Thyroid gland (tissue), 4 donors: ENCODE results near the gene HELQ.
A peak's percentile ranks its signal among the peaks of the same experiment; 100 is the strongest.

Experiments
- POLR2A ChIP-seq, 2 donors: fragments of 450-650 bp; IDR thresholded peaks; one replicate each; pipeline ENCODE4 v1.6.1; 2017; ENCODE audit warnings: antibody characterized with exemption in 2 of 2, mild to moderate bottlenecking in 2 of 2, moderate library complexity in 1 of 2
- TF ChIP-seq, protein P1 (sequence below), 6 experiments: fragments of 200-600 bp in 3 of 6; fragments of 450-650 bp in 3 of 6; sonication (generic) in 3 of 6; IDR thresholded peaks; one replicate each; pipeline ENCODE4 v1.5.1; 2016 to 2019; ENCODE audit warnings: antibody characterized with exemption in 6 of 6, mild to moderate bottlenecking in 2 of 6, inconsistent platforms in 1 of 6, moderate library complexity in 1 of 6

DNA sequence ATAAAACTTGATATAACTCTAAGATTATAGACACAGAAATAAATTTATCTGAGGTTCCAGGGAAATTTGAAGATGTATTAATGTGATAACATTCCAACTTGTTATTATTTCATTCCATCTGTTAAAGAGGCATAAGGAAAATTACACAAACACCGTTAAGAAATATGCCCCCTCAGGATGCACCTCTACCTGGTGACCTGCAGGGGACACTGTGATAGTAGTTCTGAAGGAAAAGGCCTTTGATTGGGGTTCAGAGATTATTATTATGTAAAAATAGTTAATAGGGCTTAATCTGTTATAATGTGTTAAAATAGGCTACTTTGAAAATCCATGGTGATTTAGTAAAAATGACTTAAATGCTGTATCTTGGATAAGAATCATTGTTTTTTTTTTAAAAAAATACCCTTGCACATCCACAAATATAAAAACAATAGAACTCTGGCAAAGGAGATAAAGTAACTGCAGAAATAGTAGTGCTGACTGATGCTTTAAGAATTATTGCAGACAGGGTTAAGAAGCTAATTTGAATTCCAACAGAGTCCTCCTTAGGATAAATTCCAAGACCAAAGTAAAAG lies 35.3 kb upstream of the HELQ start:
- TF ChIP-seq POLR2A (IDR thresholded peaks at IDR 0.05): no peak
- TF ChIP-seq, protein P1, sequence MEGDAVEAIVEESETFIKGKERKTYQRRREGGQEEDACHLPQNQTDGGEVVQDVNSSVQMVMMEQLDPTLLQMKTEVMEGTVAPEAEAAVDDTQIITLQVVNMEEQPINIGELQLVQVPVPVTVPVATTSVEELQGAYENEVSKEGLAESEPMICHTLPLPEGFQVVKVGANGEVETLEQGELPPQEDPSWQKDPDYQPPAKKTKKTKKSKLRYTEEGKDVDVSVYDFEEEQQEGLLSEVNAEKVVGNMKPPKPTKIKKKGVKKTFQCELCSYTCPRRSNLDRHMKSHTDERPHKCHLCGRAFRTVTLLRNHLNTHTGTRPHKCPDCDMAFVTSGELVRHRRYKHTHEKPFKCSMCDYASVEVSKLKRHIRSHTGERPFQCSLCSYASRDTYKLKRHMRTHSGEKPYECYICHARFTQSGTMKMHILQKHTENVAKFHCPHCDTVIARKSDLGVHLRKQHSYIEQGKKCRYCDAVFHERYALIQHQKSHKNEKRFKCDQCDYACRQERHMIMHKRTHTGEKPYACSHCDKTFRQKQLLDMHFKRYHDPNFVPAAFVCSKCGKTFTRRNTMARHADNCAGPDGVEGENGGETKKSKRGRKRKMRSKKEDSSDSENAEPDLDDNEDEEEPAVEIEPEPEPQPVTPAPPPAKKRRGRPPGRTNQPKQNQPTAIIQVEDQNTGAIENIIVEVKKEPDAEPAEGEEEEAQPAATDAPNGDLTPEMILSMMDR (IDR thresholded peaks at IDR 0.05): peak; percentile 57 to 71 (median 64)
